Gastroesophageal sphincter (tissue), 4 donors: Measurements from ENCODE around the gene TRIM7. TPM values are rescaled to one million over a fixed set of nuclear protein-coding genes. Genes with fewer than 3 reads are reported as not detected.
"Not testable (repeated sequence)": the region's sequence is repeated elsewhere in the genome, so short reads cannot be mapped to it uniquely, and the experiment has no call there.

Experiments used
- ATAC-seq: fragments of 150-250 bp; one replicate; pipeline ENCODE4 v1.9.1; 2016; ENCODE audit warnings: mild to moderate bottlenecking, moderate library complexity
- H3K27ac ChIP-seq, 4 donors: fragments of 200-600 bp; sonication (generic) in 3 of 4; 1 replicate in 3 of 4; 2 replicates in 1 of 4; pipeline ENCODE4 v1.5.1; 2016 to 2019
- H3K27me3 ChIP-seq: fragments of 200-600 bp; sonication (generic); one replicate; pipeline ENCODE4 v1.5.1; 2019
- H3K36me3 ChIP-seq, 2 donors: fragments of 200-600 bp; sonication (generic); one replicate each; pipeline ENCODE4 v1.5.1; 2019; ENCODE audit warnings: control low read depth in 1 of 2
- H3K4me1 ChIP-seq, 3 donors: fragments of 200-600 bp; sonication (generic); 1 replicate in 2 of 3; 2 replicates in 1 of 3; pipeline ENCODE4 v1.5.1; 2016 to 2019; ENCODE audit warnings: control low read depth in 2 of 3
- H3K4me3 ChIP-seq, 2 donors: fragments of 200-600 bp; sonication (generic); one replicate each; pipeline ENCODE4 v1.5.1; 2019; ENCODE audit warnings: mild to moderate bottlenecking in 1 of 2, moderate library complexity in 1 of 2
- H3K9me3 ChIP-seq, 3 donors: fragments of 200-600 bp; sonication (generic); one replicate each; pipeline ENCODE4 v1.5.1; 2017 to 2019; ENCODE audit warnings: control low read depth in 2 of 3
- EP300 ChIP-seq: sonication (generic); formaldehyde crosslinking; IDR thresholded peaks from one replicate; pipeline ENCODE4 v1.6.1; 2017; ENCODE audit warnings: antibody characterized with exemption, mild to moderate bottlenecking
- POLR2A ChIP-seq, 2 donors: fragments of 450-650 bp; IDR thresholded peaks; one replicate each; pipeline ENCODE4 v1.6.1; 2017; ENCODE audit warnings: antibody characterized with exemption in 2 of 2, mild to moderate bottlenecking in 2 of 2, moderate library complexity in 1 of 2
- POLR2AphosphoS5 ChIP-seq: sonication (generic); formaldehyde crosslinking; IDR thresholded peaks from one replicate; pipeline ENCODE4 v1.6.1; 2017; ENCODE audit warnings: antibody characterized with exemption
- WGBS, 2 donors: methylation state at CpG; one replicate each; pipeline ENCODE4 v1.1.5; 2018; ENCODE audit warnings: low coverage in 1 of 2; 5-methylcytosine and 5-hydroxymethylcytosine counted together
- total RNA-seq, 4 donors: library from RNA; depleted of rRNA; stranded (reverse); fragments of >200 nt; gene quantifications; one replicate each; pipeline ENCODE4 v1.1.0, GENCODE V29; 2016
- TF ChIP-seq, protein P1 (sequence below), 4 experiments: fragments of 200-600 bp in 2 of 4; fragments of 450-650 bp in 2 of 4; sonication (generic) in 1 of 4; IDR thresholded peaks; one replicate each; pipeline ENCODE4 v1.5.1; 2017 to 2019; ENCODE audit warnings: antibody characterized with exemption in 4 of 4, mild to moderate bottlenecking in 2 of 4, moderate library complexity in 2 of 4

TRIM7 gene
- total RNA-seq, 4 donors from 2014 or later: 3.0 to 11.0 (median 4.7) TPM

GRCh38 chr5:181212080-181212479 lies 7.1 kb upstream of the TRIM7 start:
- no peak overlapping the region for H3K4me3 ChIP-seq
- WGBS, 2 donors: 87 to 93% methylated on average over 5 of the region's 6 CpGs
- no peak for TF ChIP-seq EP300
- TF ChIP-seq POLR2AphosphoS5: no peak
- TF ChIP-seq POLR2A (IDR thresholded peaks at IDR 0.05): no peak
- TF ChIP-seq, protein P1, sequence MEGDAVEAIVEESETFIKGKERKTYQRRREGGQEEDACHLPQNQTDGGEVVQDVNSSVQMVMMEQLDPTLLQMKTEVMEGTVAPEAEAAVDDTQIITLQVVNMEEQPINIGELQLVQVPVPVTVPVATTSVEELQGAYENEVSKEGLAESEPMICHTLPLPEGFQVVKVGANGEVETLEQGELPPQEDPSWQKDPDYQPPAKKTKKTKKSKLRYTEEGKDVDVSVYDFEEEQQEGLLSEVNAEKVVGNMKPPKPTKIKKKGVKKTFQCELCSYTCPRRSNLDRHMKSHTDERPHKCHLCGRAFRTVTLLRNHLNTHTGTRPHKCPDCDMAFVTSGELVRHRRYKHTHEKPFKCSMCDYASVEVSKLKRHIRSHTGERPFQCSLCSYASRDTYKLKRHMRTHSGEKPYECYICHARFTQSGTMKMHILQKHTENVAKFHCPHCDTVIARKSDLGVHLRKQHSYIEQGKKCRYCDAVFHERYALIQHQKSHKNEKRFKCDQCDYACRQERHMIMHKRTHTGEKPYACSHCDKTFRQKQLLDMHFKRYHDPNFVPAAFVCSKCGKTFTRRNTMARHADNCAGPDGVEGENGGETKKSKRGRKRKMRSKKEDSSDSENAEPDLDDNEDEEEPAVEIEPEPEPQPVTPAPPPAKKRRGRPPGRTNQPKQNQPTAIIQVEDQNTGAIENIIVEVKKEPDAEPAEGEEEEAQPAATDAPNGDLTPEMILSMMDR (IDR thresholded peaks at IDR 0.05): no peak
- no peak for ATAC-seq
- no peaks in the 10 kb centered on the region for H3K9me3 ChIP-seq
- H3K36me3 ChIP-seq: no peaks in the 10 kb centered on the region
- peaks cover 0 to 17% (median 0%) of the 10 kb centered on the region in 3 donors for H3K4me1 ChIP-seq
- H3K27ac ChIP-seq: no peak overlapping the region
- H3K27me3 ChIP-seq: no peaks in the 10 kb centered on the region

DNA sequence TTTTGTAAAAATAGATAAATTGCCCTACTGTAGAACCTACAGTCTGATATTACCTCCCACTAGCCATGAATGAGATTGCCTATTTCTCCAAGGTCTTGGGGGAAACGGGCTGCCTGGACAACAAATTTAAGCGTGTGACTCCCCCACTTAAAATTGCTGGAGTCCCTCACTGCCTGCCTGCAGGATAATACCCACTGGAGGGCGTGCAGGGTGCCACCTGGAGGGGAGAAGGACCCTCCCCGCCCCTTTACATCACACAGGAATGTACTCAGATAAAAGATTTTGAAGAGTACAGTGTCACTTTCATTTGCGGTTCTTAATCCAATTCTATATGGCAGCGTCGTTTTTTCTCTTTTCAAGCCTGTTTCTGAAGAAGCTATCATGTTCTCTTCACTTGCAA lies 6.2 kb upstream of the TRIM7 start:
- WGBS, 2 donors: 43 to 72% methylated on average over 3 to 7 of the region's 7 CpGs
- no peak overlapping the region for H3K4me3 ChIP-seq
- H3K27me3 ChIP-seq: no peaks in the 10 kb centered on the region
- no peak for TF ChIP-seq POLR2A (IDR thresholded peaks at IDR 0.05)
- TF ChIP-seq EP300: no peak
- TF ChIP-seq POLR2AphosphoS5: no peak
- TF ChIP-seq, protein P1 (IDR thresholded peaks at IDR 0.05): no peak
- no peaks in the 10 kb centered on the region for H3K36me3 ChIP-seq
- no peak overlapping the region for H3K27ac ChIP-seq
- no peak for ATAC-seq
- H3K4me1 ChIP-seq: peaks cover 0 to 17% (median 2%) of the 10 kb centered on the region in 3 donors
- no peaks in the 10 kb centered on the region for H3K9me3 ChIP-seq

GRCh38 chr5:181210698-181211097 lies 5.7 kb upstream of the TRIM7 start:
- H3K27me3 ChIP-seq: not testable (repeated sequence)
- 68 to 75% methylated on average over 14 to 17 of the region's 17 CpGs for WGBS, 2 donors

GRCh38 chr5:181210148-181210547 lies 5.2 kb upstream of the TRIM7 start:
- ATAC-seq: not testable (repeated sequence)
- 82 to 90% methylated on average over 10 of the region's 11 CpGs for WGBS, 2 donors

More at GRCh38 chr5:181210698-181211097, 5.7 kb upstream of the TRIM7 start:
- not testable (repeated sequence) for H3K27ac ChIP-seq, ATAC-seq, H3K9me3 ChIP-seq, H3K36me3 ChIP-seq, H3K4me3 ChIP-seq
- H3K4me1 ChIP-seq: peaks cover 0 to 17% (median 8%) of the 10 kb centered on the region in 3 donors

DNA sequence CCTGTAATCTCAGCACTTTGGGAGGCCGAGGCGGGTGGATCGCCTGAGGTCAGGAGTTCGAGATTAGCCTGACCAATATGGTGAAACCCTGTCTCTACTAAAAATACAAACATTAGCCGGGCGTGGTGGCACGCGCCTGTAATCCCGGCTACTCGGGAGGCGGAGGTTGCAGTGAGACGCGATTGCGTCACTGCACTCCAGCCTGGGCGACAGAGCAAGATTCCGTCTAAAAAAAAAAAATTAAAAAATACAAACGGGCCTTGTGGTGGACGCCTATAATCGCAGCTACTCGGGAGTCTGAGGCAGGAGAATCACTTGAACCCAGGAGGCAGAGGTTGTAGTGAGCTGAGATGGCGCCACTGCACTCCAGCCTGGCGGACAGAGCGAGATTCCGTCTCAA lies 4.0 kb upstream of the TRIM7 start:
- H3K4me3 ChIP-seq, H3K9me3 ChIP-seq, H3K27me3 ChIP-seq, H3K27ac ChIP-seq, ATAC-seq, H3K36me3 ChIP-seq: not testable (repeated sequence)
- 75 to 86% methylated on average over 14 to 24 of the region's 24 CpGs for WGBS, 2 donors
- peaks cover 0 to 34% (median 14%) of the 10 kb centered on the region in 3 donors for H3K4me1 ChIP-seq

More at GRCh38 chr5:181210148-181210547, 5.2 kb upstream of the TRIM7 start:
- not testable (repeated sequence) for H3K36me3 ChIP-seq, H3K27ac ChIP-seq, H3K27me3 ChIP-seq, H3K4me3 ChIP-seq, H3K9me3 ChIP-seq
- H3K4me1 ChIP-seq: peaks cover 0 to 22% (median 13%) of the 10 kb centered on the region in 3 donors

DNA sequence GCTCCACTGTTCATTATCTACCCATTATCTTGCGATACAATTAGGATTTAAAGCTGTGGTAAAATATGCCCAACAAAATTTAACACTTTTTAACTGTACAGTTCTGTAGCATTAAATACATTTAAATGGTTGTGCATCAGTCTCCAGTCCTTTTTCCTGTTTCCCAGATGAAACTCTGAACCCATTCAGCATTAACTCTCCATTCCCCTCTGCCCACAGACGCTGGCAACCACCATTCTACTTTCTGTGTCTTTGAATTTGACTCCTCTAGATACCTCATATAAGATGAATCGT lies 2.9 kb upstream of the TRIM7 start:
- no peaks in the 10 kb centered on the region for H3K9me3 ChIP-seq
- no peak for ATAC-seq
- 38 to 47% methylated on average over 3 of the region's 3 CpGs for WGBS, 2 donors
- H3K4me1 ChIP-seq: peaks cover 0 to 42% (median 14%) of the 10 kb centered on the region in 3 donors
- no peaks in the 10 kb centered on the region for H3K36me3 ChIP-seq
- TF ChIP-seq POLR2A (IDR thresholded peaks at IDR 0.05) (no peak), EP300 (no peak), POLR2AphosphoS5 (no peak)
- TF ChIP-seq, protein P1 (IDR thresholded peaks at IDR 0.05): no peak
- peak overlapping the region in 3 of 4 donors; percentile 89 to 90 (median 90) for H3K27ac ChIP-seq
- peak overlapping the region in 1 of 2 donors; percentile 78 for H3K4me3 ChIP-seq
- H3K27me3 ChIP-seq: no peaks in the 10 kb centered on the region
